Body of pancreas (tissue), 4 donors: ENCODE data around the gene ACBD6. TPM values are rescaled to one million over a fixed set of nuclear protein-coding genes. Genes with fewer than 3 reads are reported as not detected.

Experiments
- ATAC-seq: fragments of 150-250 bp; one replicate; pipeline ENCODE4 v1.9.1; 2016
- DNase-seq, 4 donors: peaks; one replicate each; pipeline ENCODE4 v3.0.0-alpha.2; 2019
- H3K27ac ChIP-seq, 4 donors: fragments of 200-600 bp; sonication (generic); 1 replicate in 3 of 4; 2 replicates in 1 of 4; pipeline versions ENCODE4 v1.5.1 to v1.6.1; 2016 to 2019; ENCODE audit warnings: mild to moderate bottlenecking in 1 of 4, mixed read lengths in 1 of 4, moderate library complexity in 1 of 4
- H3K27me3 ChIP-seq, 2 donors: fragments of 200-600 bp; sonication (generic); one replicate each; pipeline ENCODE4 v1.6.0; 2016; ENCODE audit warnings: mild to moderate bottlenecking in 1 of 2
- H3K36me3 ChIP-seq, 2 donors: fragments of 200-600 bp; sonication (generic); replicated peaks in 1 of 2; 2 replicates each; pipeline ENCODE4 v1.5.1; 2016; ENCODE audit warnings: low read depth in 2 of 2; ENCODE audit not compliant: insufficient read depth in 1 of 2
- H3K4me1 ChIP-seq: fragments of 200-600 bp; sonication (generic); one replicate; pipeline ENCODE4 v1.6.0; 2016
- H3K4me3 ChIP-seq, 2 donors: fragments of 200-600 bp; sonication (generic); 1 replicate in 1 of 2; 2 replicates in 1 of 2; pipeline ENCODE4 v1.5.1; 2016 to 2019
- H3K9me3 ChIP-seq, 3 donors: fragments of 200-600 bp; sonication (generic); 1 replicate in 2 of 3; 2 replicates in 1 of 3; pipeline ENCODE4 v1.5.1; 2016
- POLR2A ChIP-seq, 3 donors: fragments of 450-650 bp; IDR thresholded peaks; one replicate each; pipeline ENCODE4 v1.6.1; 2016; ENCODE audit warnings: antibody characterized with exemption in 3 of 3, mild to moderate bottlenecking in 2 of 3
- WGBS, 2 donors: methylation state at CpG; one replicate each; pipeline ENCODE4 v1.1.5; 2017; 5-methylcytosine and 5-hydroxymethylcytosine counted together
- intact Hi-C: fragments of 100-400 bp; cut with DNase I; formaldehyde crosslinking; loops from one replicate; pipeline ENCODE4 v1.15.1; 2023
- total RNA-seq, 2 donors: library from RNA; depleted of rRNA; stranded (reverse); fragments of >200 nt; gene quantifications; one replicate each; pipeline ENCODE4 v1.1.0, GENCODE V29; 2016
- TF ChIP-seq, protein P1 (sequence below), 7 experiments: fragments of 450-650 bp in 4 of 7; fragments of 200-600 bp in 3 of 7; sonication (generic) in 3 of 7; IDR thresholded peaks; one replicate each; pipeline ENCODE4 v1.5.1; 2016 to 2019; ENCODE audit warnings: antibody characterized with exemption in 7 of 7

Gene ACBD6
- total RNA-seq, 2 donors from 2014 or later = 37.4 to 49.4 TPM

DNA sequence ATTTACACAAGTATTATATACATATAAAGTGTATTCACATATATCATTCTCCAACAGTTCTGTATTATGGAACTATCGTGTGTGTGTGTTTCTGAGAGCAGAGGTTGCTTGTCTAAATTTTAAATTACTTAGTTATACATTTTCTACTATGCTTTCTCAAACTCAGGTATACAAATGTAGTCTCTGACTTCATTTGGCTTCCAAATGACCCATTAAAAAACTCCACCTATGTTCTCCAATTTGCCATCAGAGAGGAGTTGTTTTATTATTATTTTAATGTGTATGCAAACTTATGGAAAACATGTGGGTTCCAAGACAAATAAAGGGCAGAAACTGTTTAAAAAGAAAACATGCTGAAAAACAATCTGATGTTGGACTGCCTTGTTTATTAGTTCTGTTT is 131.8 kb downstream of the ACBD6 start:
- H3K4me1 ChIP-seq = peaks cover 22% of the 10 kb centered on the region
- ATAC-seq = no peak
- no peak overlapping the region for H3K4me3 ChIP-seq
- intact Hi-C loops = no loop called here
- H3K9me3 ChIP-seq = no peaks in the 10 kb centered on the region
- DNase-seq = no peak
- no peaks in the 10 kb centered on the region for H3K27me3 ChIP-seq
- WGBS, 2 donors = 94 to 96% methylated on average over 1 of the region's 1 CpG
- no peaks in the 10 kb centered on the region for H3K36me3 ChIP-seq
- H3K27ac ChIP-seq = no peak overlapping the region
- TF ChIP-seq, protein P1, sequence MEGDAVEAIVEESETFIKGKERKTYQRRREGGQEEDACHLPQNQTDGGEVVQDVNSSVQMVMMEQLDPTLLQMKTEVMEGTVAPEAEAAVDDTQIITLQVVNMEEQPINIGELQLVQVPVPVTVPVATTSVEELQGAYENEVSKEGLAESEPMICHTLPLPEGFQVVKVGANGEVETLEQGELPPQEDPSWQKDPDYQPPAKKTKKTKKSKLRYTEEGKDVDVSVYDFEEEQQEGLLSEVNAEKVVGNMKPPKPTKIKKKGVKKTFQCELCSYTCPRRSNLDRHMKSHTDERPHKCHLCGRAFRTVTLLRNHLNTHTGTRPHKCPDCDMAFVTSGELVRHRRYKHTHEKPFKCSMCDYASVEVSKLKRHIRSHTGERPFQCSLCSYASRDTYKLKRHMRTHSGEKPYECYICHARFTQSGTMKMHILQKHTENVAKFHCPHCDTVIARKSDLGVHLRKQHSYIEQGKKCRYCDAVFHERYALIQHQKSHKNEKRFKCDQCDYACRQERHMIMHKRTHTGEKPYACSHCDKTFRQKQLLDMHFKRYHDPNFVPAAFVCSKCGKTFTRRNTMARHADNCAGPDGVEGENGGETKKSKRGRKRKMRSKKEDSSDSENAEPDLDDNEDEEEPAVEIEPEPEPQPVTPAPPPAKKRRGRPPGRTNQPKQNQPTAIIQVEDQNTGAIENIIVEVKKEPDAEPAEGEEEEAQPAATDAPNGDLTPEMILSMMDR (IDR thresholded peaks at IDR 0.05) = no peak
- TF ChIP-seq POLR2A (IDR thresholded peaks at IDR 0.05) = no peak

DNA sequence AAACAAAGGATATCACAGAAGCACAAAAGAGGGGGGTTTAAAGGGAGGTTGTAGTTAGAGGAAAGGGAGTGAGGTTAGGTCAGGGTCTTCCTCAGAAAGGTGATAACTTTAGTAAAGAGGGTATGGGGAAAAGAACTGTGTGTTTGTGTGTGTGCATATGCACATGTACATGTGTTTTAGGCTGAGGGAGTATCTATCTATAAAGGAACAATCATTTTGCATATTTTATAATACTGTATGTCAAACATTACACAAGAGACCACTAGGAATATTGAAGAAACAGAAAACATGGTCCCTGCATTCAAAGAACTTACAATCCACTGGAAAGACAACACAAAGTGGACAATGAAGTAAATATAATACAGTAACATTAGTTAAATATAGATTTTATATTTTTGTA is 132.2 kb downstream of the ACBD6 start:
- Histone ChIP-seq H3K36me3 (no peaks in the 10 kb centered on the region), H3K27me3 (no peaks in the 10 kb centered on the region), H3K4me3 (no peak overlapping the region), H3K27ac (no peak overlapping the region), H3K4me1 (peaks cover 22% of the 10 kb centered on the region), H3K9me3 (no peaks in the 10 kb centered on the region)
- TF ChIP-seq, protein P1 (IDR thresholded peaks at IDR 0.05) = no peak
- TF ChIP-seq POLR2A (IDR thresholded peaks at IDR 0.05) = no peak
- ATAC-seq (no peak), DNase-seq (no peak)
- intact Hi-C loops = no loop called here

DNA sequence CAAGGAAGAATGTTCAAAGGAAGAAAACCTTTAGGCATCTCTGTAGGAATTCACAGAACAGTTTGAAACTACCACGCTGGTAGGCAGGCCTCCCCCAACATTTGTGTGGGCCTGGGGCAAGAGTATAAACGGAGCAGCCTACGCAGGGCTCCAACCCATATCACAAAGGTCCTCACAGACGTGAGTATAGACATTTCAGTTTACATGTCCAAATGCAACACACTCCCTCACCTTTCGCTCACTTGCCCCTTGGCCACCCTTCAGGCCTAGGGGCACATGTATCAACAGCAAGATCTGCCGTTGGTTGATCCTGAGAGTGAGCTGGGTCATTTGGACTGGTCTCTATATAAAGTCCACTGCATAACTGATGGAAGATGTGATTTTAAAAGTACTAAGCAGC is 133.3 kb downstream of the ACBD6 start:
- DNase-seq (no peak), ATAC-seq (no peak)
- no peaks in the 10 kb centered on the region for H3K9me3 ChIP-seq
- H3K4me1 ChIP-seq = peaks cover 18% of the 10 kb centered on the region
- TF ChIP-seq POLR2A (IDR thresholded peaks at IDR 0.05) = no peak
- TF ChIP-seq, protein P1 (IDR thresholded peaks at IDR 0.05) = no peak
- no peaks in the 10 kb centered on the region for H3K36me3 ChIP-seq
- H3K27ac ChIP-seq = no peak overlapping the region
- intact Hi-C loops = no loop called here
- H3K27me3 ChIP-seq = no peaks in the 10 kb centered on the region
- H3K4me3 ChIP-seq = no peak overlapping the region
- WGBS, 2 donors = 94 to 95% methylated on average over 6 of the region's 6 CpGs

DNA sequence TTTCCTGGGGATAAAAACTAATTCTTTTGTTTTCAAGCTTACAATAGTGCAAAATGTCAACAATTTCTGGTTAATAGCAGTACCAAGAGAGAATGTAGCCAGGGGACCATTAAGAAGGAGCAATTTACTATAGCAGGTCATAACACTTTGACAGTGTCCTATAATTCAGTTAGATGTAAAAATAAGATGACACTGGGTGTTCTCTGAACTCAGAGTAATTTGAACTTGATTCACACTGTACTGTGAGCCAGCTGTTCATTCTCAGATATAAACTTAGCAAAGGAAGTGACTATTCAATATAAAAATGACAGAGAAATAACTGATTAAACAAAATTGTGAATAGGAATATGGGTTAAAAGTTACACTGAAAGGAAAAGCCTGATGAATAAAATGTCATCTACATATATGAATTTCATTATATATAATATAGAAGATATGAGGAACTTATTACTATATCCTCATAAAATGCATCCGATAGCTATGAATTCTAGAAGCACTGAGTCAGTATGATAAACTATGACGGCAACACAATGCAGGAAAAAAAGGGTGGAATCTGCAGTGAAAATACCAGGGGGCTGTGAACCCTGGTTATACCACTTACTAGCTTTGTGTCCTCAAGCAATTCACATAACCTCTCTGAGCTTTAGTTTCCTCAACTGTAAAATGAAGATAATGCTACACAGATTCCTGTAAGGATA is 135.9 kb downstream of the ACBD6 start:
- Histone ChIP-seq H3K4me1 (peaks cover 3% of the 10 kb centered on the region), H3K4me3 (no peak overlapping the region), H3K27me3 (no peaks in the 10 kb centered on the region), H3K9me3 (no peaks in the 10 kb centered on the region), H3K27ac (no peak overlapping the region), H3K36me3 (no peaks in the 10 kb centered on the region)
- no peak for ATAC-seq
- 90 to 95% methylated on average over 2 of the region's 2 CpGs for WGBS, 2 donors
- no peak for DNase-seq
- TF ChIP-seq, protein P1 (IDR thresholded peaks at IDR 0.05) = no peak
- no peak for TF ChIP-seq POLR2A (IDR thresholded peaks at IDR 0.05)
- intact Hi-C loops = no loop called here

DNA sequence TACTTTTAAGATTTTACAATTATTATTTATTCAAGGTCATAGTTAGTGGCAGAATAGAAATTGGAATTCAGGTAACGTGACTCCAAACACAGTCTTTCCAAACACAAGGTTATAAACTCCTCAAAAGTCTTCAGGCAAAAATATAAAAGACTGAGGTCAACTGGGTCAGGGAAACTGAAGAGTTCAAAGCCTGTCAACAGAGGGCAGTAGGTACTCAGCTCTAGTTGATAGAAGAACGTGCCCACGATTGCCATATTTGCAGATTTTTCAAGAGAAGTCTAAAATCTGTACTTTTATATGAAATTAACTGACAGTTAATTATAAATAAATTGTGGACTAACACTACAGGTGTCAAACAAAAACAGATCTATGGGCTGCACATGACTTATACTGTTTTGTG is 137.3 kb downstream of the ACBD6 start:
- ATAC-seq (no peak), DNase-seq (peak in 1 of 4 donors; percentile 29)
- Histone ChIP-seq H3K36me3 (no peaks in the 10 kb centered on the region), H3K27ac (no peak overlapping the region), H3K27me3 (no peaks in the 10 kb centered on the region), H3K4me1 (peaks cover 1% of the 10 kb centered on the region), H3K9me3 (no peaks in the 10 kb centered on the region), H3K4me3 (no peak overlapping the region)
- intact Hi-C loops = no loop called here
- TF ChIP-seq, protein P1 (IDR thresholded peaks at IDR 0.05) = peak in 6 of 7 experiments; percentile 13 to 38 (median 28)
- TF ChIP-seq POLR2A (IDR thresholded peaks at IDR 0.05) = no peak
- WGBS, 2 donors = 42 to 44% methylated on average over 3 of the region's 3 CpGs
